A673 (cell line): ENCODE data around the gene ARFGEF2. TPM values are rescaled to one million over a fixed set of nuclear protein-coding genes. Genes with fewer than 3 reads are reported as not detected.
"Not testable (repeated sequence)": the region's sequence is repeated elsewhere in the genome, so short reads cannot be mapped to it uniquely, and the experiment has no call there.

Experiments used
- BruUV-seq: library from RNA; stranded (reverse); fragments of 400-500 nt; replicated peaks from 2 replicates; lab custom pipeline; 2021; lab: Mats Ljungman, UMichigan
- CTCF ChIA-PET: fragments of 300-600 bp; sonication (Branson Sonifier 250); formaldehyde crosslinking; loops from one replicate; lab custom pipeline; 2022; ENCODE audit warnings: antibody characterized with exemption; lab: Charles Lee
- POLR2A ChIA-PET: fragments of 300-600 bp; sonication (Branson Sonifier 250); formaldehyde crosslinking; loops from one replicate; lab custom pipeline; 2022; ENCODE audit warnings: antibody characterized with exemption; ENCODE audit not compliant: low non-redundant PET; lab: Charles Lee
- DNase-seq: peaks from one replicate; pipeline ENCODE4 v3.0.0-alpha.2; 2015; ENCODE audit warnings: low spot score
- H3K27ac ChIP-seq: fragments of 200-600 bp; sonication (generic); 2 replicates; pipeline ENCODE4 v1.5.1; 2016; ENCODE audit warnings: mixed run types, low read depth, mild to moderate bottlenecking, mixed read lengths, antibody characterized with exemption, low read length; ENCODE audit not compliant: poor library complexity, severe bottlenecking
- H3K27me3 ChIP-seq: fragments of 200-600 bp; sonication (generic); replicated peaks from 2 replicates; pipeline ENCODE4 v1.6.1; 2017; ENCODE audit warnings: mixed run types, low read depth, mild to moderate bottlenecking, mixed read lengths, antibody characterized with exemption, low read length; ENCODE audit not compliant: insufficient read depth, poor library complexity
- H3K36me3 ChIP-seq: fragments of 200-600 bp; sonication (generic); 2 replicates; pipeline ENCODE4 v1.6.1; 2016; ENCODE audit warnings: mixed run types, mild to moderate bottlenecking, mixed read lengths, antibody characterized with exemption, low read length; ENCODE audit not compliant: insufficient read depth, poor library complexity, severe bottlenecking
- H3K4me1 ChIP-seq: fragments of 200-600 bp; sonication (generic); 2 replicates; pipeline ENCODE4 v1.6.1; 2017; ENCODE audit warnings: mixed run types, mild to moderate bottlenecking, mixed read lengths, antibody characterized with exemption, low read length; ENCODE audit not compliant: insufficient read depth, poor library complexity, severe bottlenecking
- H3K4me3 ChIP-seq: fragments of 200-600 bp; sonication (generic); 2 replicates; pipeline ENCODE4 v1.5.1; 2016; ENCODE audit warnings: low read depth, mixed run types, mild to moderate bottlenecking, mixed read lengths, low read length; ENCODE audit not compliant: poor library complexity, severe bottlenecking
- H3K9me3 ChIP-seq: fragments of 200-600 bp; sonication (generic); 2 replicates; pipeline ENCODE4 v1.6.1; 2016; ENCODE audit warnings: mixed run types, low read depth, mild to moderate bottlenecking, mixed read lengths, antibody characterized with exemption, low read length; ENCODE audit not compliant: poor library complexity, severe bottlenecking
- CTCF ChIP-seq: fragments of 300-800, 200-600 bp; sonication (generic); conservative IDR thresholded peaks from 2 replicates; pipeline ENCODE4 v1.5.1; 2017; ENCODE audit warnings: low read depth, mild to moderate bottlenecking, antibody characterized with exemption, low read length, moderate library complexity, mixed read lengths
- EZH2 ChIP-seq: fragments of 200-600 bp; sonication (generic); IDR thresholded peaks from 2 replicates; pipeline ENCODE4 v1.6.1; 2017; ENCODE audit warnings: borderline replicate concordance, low read depth, mild to moderate bottlenecking, mixed read lengths, antibody characterized with exemption, low read length; ENCODE audit not compliant: poor library complexity, severe bottlenecking
- intact Hi-C: fragments of 100-400 bp; cut with micrococcal nuclease; formaldehyde crosslinking; loops from one replicate; pipeline ENCODE4 v1.10.0; 2022; ENCODE audit not compliant: unreplicated experiment
- total RNA-seq: library from RNA; stranded (reverse); gene quantifications from 2 replicates; pipeline ENCODE4 v1.2.3, GENCODE V29; 2021

ARFGEF2 gene
- total RNA-seq, 1 experiment from 2014 or later = 26.1 TPM

- DNase-seq = no peak
- intact Hi-C loops = no loop called here
Observed at GRCh38 chr20:48933017-48933766, 11.7 kb downstream of the ARFGEF2 start.

GRCh38 chr20:48934273-48934877, 12.9 kb downstream of the ARFGEF2 start:
- H3K9me3 ChIP-seq, POLR2A ChIA-PET, DNase-seq, H3K4me1 ChIP-seq, H3K27me3 ChIP-seq, H3K36me3 ChIP-seq, H3K27ac ChIP-seq, intact Hi-C loops, BruUV-seq, CTCF ChIA-PET, H3K4me3 ChIP-seq: not testable (repeated sequence)

More at GRCh38 chr20:48933017-48933766, 11.7 kb downstream of the ARFGEF2 start:
- Histone ChIP-seq H3K36me3 (no peaks in the 10 kb centered on the region), H3K27ac (no peak overlapping the region), H3K4me1 (no peaks in the 10 kb centered on the region), H3K27me3 (no peaks in the 10 kb centered on the region), H3K9me3 (no peaks in the 10 kb centered on the region), H3K4me3 (no peak overlapping the region)
- POLR2A ChIA-PET = no interaction called here
- TF ChIP-seq EZH2 (no peak), CTCF (no peak)
- CTCF ChIA-PET = no interaction called here
- BruUV-seq = no TSS peak

GRCh38 chr20:48934966-48935365, 13.5 kb downstream of the ARFGEF2 start:
- DNase-seq, BruUV-seq, H3K4me1 ChIP-seq, intact Hi-C loops, H3K27me3 ChIP-seq, H3K27ac ChIP-seq, H3K4me3 ChIP-seq, H3K36me3 ChIP-seq, H3K9me3 ChIP-seq, CTCF ChIA-PET, POLR2A ChIA-PET: not testable (repeated sequence)

- POLR2A ChIA-PET = not testable (repeated sequence)
Observed at GRCh38 chr20:48936178-48936577, 14.7 kb downstream of the ARFGEF2 start.

More at GRCh38 chr20:48936178-48936577, 14.7 kb downstream of the ARFGEF2 start:
- DNase-seq, H3K36me3 ChIP-seq, H3K4me3 ChIP-seq, H3K4me1 ChIP-seq, intact Hi-C loops, CTCF ChIA-PET, H3K27me3 ChIP-seq, H3K9me3 ChIP-seq, H3K27ac ChIP-seq, BruUV-seq: not testable (repeated sequence)
